ENCODE measurements around the gene DDT. TPM values are rescaled to one million over a fixed set of nuclear protein-coding genes. Genes with fewer than 3 reads are reported as not detected.
"Not testable (repeated sequence)": the region's sequence is repeated elsewhere in the genome, so short reads cannot be mapped to it uniquely, and the experiment has no call there.

DDT gene
- total RNA-seq, 4 donors from 2014 or later = 53.5 to 162 (median 106) TPM

DNA sequence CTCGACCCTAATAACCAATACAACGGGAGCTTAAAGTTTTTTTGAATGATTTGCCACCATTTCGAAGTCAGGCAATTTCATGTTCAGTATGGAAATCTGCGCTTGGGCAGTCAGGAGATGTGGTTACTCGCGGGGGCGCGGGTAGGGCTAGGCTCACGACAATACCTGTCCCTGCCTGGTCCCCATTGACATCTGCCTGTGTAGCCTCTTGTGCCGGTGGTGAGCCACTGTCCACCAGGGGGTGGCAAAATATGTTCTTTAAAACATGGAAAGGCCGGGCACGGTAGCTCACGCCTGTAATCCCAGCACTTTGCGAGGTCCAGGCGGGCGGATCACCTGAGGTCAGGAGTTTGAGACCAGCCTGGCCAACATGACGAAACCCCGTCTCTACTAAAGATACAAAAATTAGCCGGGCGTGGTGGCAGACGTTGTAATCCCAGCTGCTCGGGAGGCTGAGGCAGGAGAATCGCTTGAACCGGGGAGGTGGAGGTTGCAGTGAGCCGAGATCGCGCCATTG is 653 bp upstream of the DDT start:
- not testable (repeated sequence) for H3K4me1 ChIP-seq; H3K9me3 ChIP-seq; H3K27me3 ChIP-seq; H3K27ac ChIP-seq; H3K4me3 ChIP-seq (replicated peaks in 1 of 3)
- WGBS, 2 donors = no CpG with 5 or more reads among the region's 27 CpGs
- peak in 1 of 2 donors; percentile 38 for DNase-seq
- intact Hi-C loops (cut with DNase I) = loop anchor here (5.0 kb wide), 1 partner anchor 48 kb away; no protein-coding TSS in a partner anchor
- peaks cover 8 to 16% of the 10 kb centered on the region in 2 donors for H3K36me3 ChIP-seq

DNA sequence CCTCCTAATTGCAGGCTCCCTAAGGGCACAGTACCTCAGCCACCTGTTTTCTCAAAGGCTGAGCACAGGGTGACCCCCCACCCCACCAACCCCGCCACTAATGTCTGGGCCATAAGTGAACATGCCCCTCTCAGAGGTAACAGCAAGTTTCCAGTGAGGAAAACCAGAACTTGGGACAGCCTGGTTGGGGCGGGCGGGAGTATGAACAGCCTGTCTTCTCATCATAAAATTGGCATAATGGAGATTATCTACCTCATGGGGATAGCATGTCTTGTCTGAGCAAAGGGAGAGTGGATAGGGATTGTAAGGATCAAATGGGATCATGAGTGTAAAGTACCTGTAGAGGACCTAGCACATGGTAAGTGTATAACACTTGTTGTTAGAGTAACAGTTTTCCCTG is 2.3 kb downstream of the DDT start:
- H3K27ac ChIP-seq; H3K4me1 ChIP-seq; DNase-seq; H3K9me3 ChIP-seq; H3K27me3 ChIP-seq; H3K4me3 ChIP-seq (replicated peaks in 1 of 3): not testable (repeated sequence)
- intact Hi-C loops (cut with DNase I) = loop anchor here (5.0 kb wide), 1 partner anchor 45 kb away; no protein-coding TSS in a partner anchor
- 94 to 97% methylated on average over 3 of the region's 3 CpGs for WGBS, 2 donors
- H3K36me3 ChIP-seq = peaks cover 8 to 16% of the 10 kb centered on the region in 2 donors

DNA sequence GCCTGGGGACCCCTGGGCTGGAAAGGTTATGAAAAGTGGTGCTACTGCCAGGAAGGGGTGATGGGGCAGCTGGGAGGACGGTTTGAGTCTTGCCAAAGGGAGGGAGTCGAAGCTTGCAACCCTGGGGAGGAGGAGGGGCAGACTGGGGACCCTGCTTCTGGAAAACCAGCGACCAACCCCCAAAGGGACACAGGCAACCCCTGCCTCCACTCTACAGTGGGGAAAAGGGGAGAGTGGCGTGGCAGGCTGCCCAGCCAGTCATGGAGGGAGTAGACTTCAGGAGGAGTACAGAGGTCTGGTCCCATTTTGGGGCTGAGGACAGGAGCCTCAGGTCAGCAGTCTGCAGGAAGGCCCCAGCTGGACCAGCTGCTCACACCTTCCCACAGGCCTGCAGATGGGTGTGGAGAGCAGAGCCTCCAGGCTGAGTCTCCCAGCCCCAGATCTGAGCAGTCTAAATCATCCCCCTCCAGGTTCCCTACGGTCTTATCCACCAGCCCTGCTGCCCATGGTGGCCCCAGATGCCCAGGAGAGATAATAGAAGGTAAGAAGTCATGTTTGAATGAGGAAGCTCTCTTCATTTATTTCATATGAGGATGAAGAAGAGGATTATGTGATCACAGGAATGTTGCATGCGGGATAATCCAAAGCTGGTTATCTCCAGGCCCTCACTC is 3.3 kb downstream of the DDT start:
- no peaks in the 10 kb centered on the region for H3K9me3 ChIP-seq
- H3K36me3 ChIP-seq = peaks cover 8 to 16% of the 10 kb centered on the region in 2 donors
- WGBS, 2 donors = 77 to 88% methylated on average over 6 of the region's 6 CpGs
- H3K4me3 ChIP-seq (replicated peaks in 1 of 3) = no peak overlapping the region
- intact Hi-C loops (cut with DNase I) = loop anchor here (5.0 kb wide), 1 partner anchor 44 kb away; no protein-coding TSS in a partner anchor
- TF ChIP-seq, protein P1, sequence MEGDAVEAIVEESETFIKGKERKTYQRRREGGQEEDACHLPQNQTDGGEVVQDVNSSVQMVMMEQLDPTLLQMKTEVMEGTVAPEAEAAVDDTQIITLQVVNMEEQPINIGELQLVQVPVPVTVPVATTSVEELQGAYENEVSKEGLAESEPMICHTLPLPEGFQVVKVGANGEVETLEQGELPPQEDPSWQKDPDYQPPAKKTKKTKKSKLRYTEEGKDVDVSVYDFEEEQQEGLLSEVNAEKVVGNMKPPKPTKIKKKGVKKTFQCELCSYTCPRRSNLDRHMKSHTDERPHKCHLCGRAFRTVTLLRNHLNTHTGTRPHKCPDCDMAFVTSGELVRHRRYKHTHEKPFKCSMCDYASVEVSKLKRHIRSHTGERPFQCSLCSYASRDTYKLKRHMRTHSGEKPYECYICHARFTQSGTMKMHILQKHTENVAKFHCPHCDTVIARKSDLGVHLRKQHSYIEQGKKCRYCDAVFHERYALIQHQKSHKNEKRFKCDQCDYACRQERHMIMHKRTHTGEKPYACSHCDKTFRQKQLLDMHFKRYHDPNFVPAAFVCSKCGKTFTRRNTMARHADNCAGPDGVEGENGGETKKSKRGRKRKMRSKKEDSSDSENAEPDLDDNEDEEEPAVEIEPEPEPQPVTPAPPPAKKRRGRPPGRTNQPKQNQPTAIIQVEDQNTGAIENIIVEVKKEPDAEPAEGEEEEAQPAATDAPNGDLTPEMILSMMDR (IDR thresholded peaks at IDR 0.05) = no peak
- no peak for TF ChIP-seq POLR2A (IDR thresholded peaks at IDR 0.05)
- no peaks in the 10 kb centered on the region for H3K4me1 ChIP-seq
- no peaks in the 10 kb centered on the region for H3K27me3 ChIP-seq
- no peak overlapping the region for H3K27ac ChIP-seq
- no peak for DNase-seq

DNA sequence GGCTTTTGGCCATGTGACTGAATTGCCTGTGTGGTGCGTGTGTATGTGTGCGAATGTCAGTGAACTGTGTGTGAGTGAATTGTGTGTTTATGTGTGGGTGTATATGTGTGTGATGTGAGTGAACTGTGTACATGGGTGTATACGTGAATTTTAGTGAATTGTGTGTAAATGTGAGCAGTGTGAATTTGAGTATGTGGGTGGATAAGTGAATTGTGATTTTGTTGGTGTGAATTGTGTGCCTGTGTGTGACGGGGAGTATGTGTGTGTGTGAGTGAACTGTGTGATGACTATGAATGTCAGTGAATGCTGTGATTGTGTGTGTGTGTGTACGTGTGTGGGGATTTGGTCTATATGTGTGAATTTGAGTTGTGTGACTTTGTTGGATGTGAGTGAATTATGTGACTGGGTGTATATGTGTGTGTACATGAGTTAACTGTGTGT is 4.0 kb downstream of the DDT start:
- TF ChIP-seq, protein P1 (IDR thresholded peaks at IDR 0.05) = no peak
- no peak for TF ChIP-seq POLR2A (IDR thresholded peaks at IDR 0.05)
- 87 to 88% methylated on average over 5 of the region's 5 CpGs for WGBS, 2 donors
- no peak for DNase-seq
- Histone ChIP-seq H3K9me3 (no peaks in the 10 kb centered on the region), H3K4me3 (replicated peaks in 1 of 3) (no peak overlapping the region), H3K4me1 (no peaks in the 10 kb centered on the region), H3K27me3 (no peaks in the 10 kb centered on the region), H3K27ac (no peak overlapping the region), H3K36me3 (peaks cover 8 to 16% of the 10 kb centered on the region in 2 donors)
- intact Hi-C loops (cut with DNase I) = loop anchor here (5.0 kb wide), 1 partner anchor 43 kb away; no protein-coding TSS in a partner anchor

DNA sequence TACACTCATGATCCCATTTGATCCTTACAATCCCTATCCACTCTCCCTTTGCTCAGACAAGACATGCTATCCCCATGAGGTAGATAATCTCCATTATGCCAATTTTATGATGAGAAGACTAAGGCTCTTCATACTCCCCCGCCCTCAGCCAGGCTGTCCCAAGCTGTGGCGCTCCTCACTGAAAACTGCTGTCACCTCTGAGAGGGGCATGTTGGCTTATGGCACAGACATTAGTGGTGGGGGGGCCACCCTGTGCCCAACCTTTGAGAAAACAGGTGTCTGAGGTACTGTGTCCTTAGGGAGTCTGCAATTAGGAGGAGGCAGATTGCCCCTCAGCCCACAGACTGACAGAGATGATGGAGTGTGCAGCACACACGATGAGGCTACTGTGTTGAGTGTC is 5.2 kb downstream of the DDT start:
- no peaks in the 10 kb centered on the region for H3K9me3 ChIP-seq
- 93 to 95% methylated on average over 2 to 3 of the region's 3 CpGs for WGBS, 2 donors

DNA sequence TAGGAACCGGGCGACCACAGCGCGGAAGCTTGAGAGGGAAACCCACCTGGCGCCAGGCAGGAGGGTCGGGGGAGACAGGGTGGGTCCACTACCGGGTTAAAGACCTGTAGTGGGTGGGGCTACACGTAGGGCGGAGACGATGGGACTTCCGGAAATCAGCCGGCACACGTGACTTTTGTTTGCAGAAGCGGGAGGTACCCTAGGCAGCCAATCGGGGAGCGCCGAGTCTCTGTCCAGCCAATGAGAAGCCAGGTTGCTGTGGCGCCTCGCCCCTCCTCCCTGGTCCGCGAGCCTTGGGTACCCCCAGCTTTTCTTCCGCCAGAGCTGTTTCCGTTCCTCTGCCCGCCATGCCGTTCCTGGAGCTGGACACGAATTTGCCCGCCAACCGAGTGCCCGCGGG is 7.7 kb downstream of the DDT start, which contains the start of gene DDTL:
Gene DDTL, plus strand, starts transcription at position 321 of the 400 bp plus-strand sequence. Its CDS starts 27 bp downstream, at position 348.
- H3K27ac ChIP-seq; H3K27me3 ChIP-seq; H3K4me3 ChIP-seq (replicated peaks in 1 of 3); intact Hi-C loops (cut with DNase I); DNase-seq; H3K9me3 ChIP-seq; H3K4me1 ChIP-seq: not testable (repeated sequence)
- WGBS, 2 donors = no CpG with 5 or more reads among the region's 30 CpGs
- H3K36me3 ChIP-seq = peaks cover 6 to 14% of the 10 kb centered on the region in 2 donors

More for the DNA sequence above, 5.2 kb downstream of the DDT start:
- no peak overlapping the region for H3K4me3 ChIP-seq (replicated peaks in 1 of 3)
- no peaks in the 10 kb centered on the region for H3K4me1 ChIP-seq
- H3K27ac ChIP-seq = no peak overlapping the region
- no peaks in the 10 kb centered on the region for H3K27me3 ChIP-seq
- TF ChIP-seq, protein P1 (IDR thresholded peaks at IDR 0.05) = no peak
- no peak for TF ChIP-seq POLR2A (IDR thresholded peaks at IDR 0.05)
- peaks cover 8 to 16% of the 10 kb centered on the region in 2 donors for H3K36me3 ChIP-seq
- intact Hi-C loops (cut with DNase I) = no loop called here
- DNase-seq = no peak

DNA sequence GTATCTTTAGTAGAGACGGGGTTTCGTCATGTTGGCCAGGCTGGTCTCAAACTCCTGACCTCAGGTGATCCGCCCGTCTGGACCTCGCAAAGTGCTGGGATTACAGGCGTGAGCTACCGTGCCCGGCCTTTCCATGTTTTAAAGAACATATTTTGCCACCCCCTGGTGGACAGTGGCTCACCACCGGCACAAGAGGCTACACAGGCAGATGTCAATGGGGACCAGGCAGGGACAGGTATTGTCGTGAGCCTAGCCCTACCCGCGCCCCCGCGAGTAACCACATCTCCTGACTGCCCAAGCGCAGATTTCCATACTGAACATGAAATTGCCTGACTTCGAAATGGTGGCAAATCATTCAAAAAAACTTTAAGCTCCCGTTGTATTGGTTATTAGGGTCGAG is 8.1 kb downstream of the DDT start:
- no CpG with 5 or more reads among the region's 18 CpGs for WGBS, 2 donors
- H3K36me3 ChIP-seq; H3K4me3 ChIP-seq (replicated peaks in 1 of 3); intact Hi-C loops (cut with DNase I); DNase-seq; H3K9me3 ChIP-seq; H3K27me3 ChIP-seq; H3K27ac ChIP-seq; H3K4me1 ChIP-seq: not testable (repeated sequence)

DNA sequence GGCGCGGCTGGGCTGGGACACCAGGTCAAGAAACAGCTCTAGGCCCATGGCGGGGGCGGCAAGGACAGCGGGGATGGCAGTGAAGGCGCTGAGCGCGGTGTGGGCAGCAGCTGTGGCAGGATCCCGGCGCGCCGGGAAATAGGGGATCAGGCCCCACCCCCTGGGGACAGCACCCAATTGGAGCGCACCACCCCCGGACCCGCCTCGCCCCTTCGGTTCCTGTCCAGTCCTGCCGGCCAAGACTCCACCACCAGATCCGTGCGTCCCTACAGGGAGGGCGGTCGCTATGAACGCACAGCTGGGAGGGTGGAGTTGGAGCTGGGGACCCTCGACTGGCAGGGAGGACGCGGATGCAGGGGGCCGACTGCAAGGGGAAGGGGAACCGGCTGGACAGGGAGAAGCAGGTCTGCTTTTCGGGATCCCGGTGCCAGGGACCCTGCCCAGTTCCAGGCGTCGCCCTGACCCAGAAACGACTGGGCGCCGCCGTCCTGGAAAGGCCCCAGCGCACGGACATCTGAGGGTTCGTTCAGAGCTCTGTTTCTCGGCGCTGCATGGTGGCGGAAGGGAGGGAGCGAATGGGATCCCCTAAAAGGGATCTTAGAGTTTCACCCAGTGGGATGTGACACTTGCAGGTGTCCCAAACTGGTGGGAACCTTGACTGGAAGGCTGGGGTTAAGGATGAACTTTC is 13.0 kb downstream of the DDT start, which contains the start of gene GSTT2B:
Gene GSTT2B, minus strand, starts transcription at position 112 of the 688 bp plus-strand sequence. Its CDS starts 64 bp downstream, at position 48.
- H3K9me3 ChIP-seq; DNase-seq; H3K27me3 ChIP-seq; H3K36me3 ChIP-seq; H3K4me3 ChIP-seq (replicated peaks in 1 of 3); H3K4me1 ChIP-seq; H3K27ac ChIP-seq; intact Hi-C loops (cut with DNase I): not testable (repeated sequence)
- no CpG with 5 or more reads among the region's 43 CpGs for WGBS, 2 donors
